H1 (cell line): ENCODE data around the gene PPM1G. TPM values are rescaled to one million over a fixed set of nuclear protein-coding genes. Genes with fewer than 3 reads are reported as not detected.

Experiments
- CTCF ChIA-PET: fragments of 300-600 bp; sonication (Branson Sonifier 250); formaldehyde crosslinking; loops from one replicate; lab custom pipeline; 2021; ENCODE audit not compliant: partially characterized antibody; lab: Charles Lee
- POLR2A ChIA-PET: fragments of 300-600 bp; sonication (Branson Sonifier 250); formaldehyde crosslinking; loops from one replicate; lab custom pipeline; 2021; ENCODE audit warnings: inconsistent platforms; ENCODE audit not compliant: partially characterized antibody; lab: Charles Lee
- DNase-seq, 2 experiments: peaks; one replicate each; pipeline versions ENCODE4 v3.0.0 to v3.0.0-alpha.2; 2010 to 2022; ENCODE audit warnings: low spot score in 2 of 2, low read depth in 1 of 2, mixed read lengths in 1 of 2
- FAIRE-seq: peaks from 2 replicates; lab custom pipeline; 2011; peaks lifted over from hg19 to GRCh38; lab: Jason Lieb, UNC
- H2AFZ ChIP-seq: 2 replicates; pipeline ENCODE4 v1.8.1; 2012; ENCODE audit warnings: low read length, inconsistent platforms
- H2AK5ac ChIP-seq: 2 replicates; pipeline ENCODE4 v1.6.1; 2013; ENCODE audit warnings: low read depth, low read length
- H2BK120ac ChIP-seq: replicated peaks from 2 replicates; pipeline ENCODE3; 2013; ENCODE audit warnings: low read depth, low read length, inconsistent platforms
- H2BK12ac ChIP-seq: 2 replicates; pipeline ENCODE4 v1.6.1; 2013; ENCODE audit warnings: low read depth, low read length
- H2BK15ac ChIP-seq: 2 replicates; pipeline ENCODE4 v1.6.1; 2013; ENCODE audit warnings: low read length
- H2BK20ac ChIP-seq: 2 replicates; pipeline ENCODE4 v1.6.1; 2013; ENCODE audit warnings: low read length
- H2BK5ac ChIP-seq: 2 replicates; pipeline ENCODE4 v1.6.1; 2013; ENCODE audit warnings: low read depth, low read length
- H3K14ac ChIP-seq: 2 replicates; pipeline ENCODE4 v1.6.1; 2013; ENCODE audit warnings: inconsistent platforms; ENCODE audit not compliant: insufficient read length
- H3K18ac ChIP-seq: 2 replicates; pipeline ENCODE4 v1.6.1; 2013; ENCODE audit warnings: low read length; ENCODE audit errors: extremely low read depth
- H3K23ac ChIP-seq: 2 replicates; pipeline ENCODE4 v1.6.1; 2013; ENCODE audit warnings: inconsistent platforms; ENCODE audit not compliant: insufficient read length
- H3K23me2 ChIP-seq: 2 replicates; pipeline ENCODE4 v1.6.1; 2013; ENCODE audit warnings: low read depth, low read length
- H3K27ac ChIP-seq: 2 replicates; pipeline ENCODE4 v1.6.1; 2011; ENCODE audit warnings: low read depth, low read length, inconsistent platforms
- H3K27me3 ChIP-seq, 4 experiments: replicated peaks in 1 of 4; 1 replicate in 1 of 4; 2 replicates in 3 of 4; pipeline versions ENCODE4 v1.6.1 to v1.8.1; 2011 to 2013; ENCODE audit warnings: low read length in 3 of 4, mild to moderate bottlenecking in 3 of 4, inconsistent platforms in 2 of 4, mixed read lengths in 2 of 4, moderate library complexity in 1 of 4; ENCODE audit not compliant: control insufficient read depth in 3 of 4, insufficient read depth in 3 of 4; ENCODE audit errors: extremely low read depth in 1 of 4
- H3K36me3 ChIP-seq, 4 experiments: 2 replicates each; pipeline versions ENCODE4 v1.6.1 to v1.8.1; 2011 to 2013; ENCODE audit warnings: mild to moderate bottlenecking in 4 of 4, low read length in 3 of 4, moderate library complexity in 2 of 4, control low read depth in 1 of 4, inconsistent platforms in 1 of 4; ENCODE audit not compliant: insufficient read depth in 4 of 4, control insufficient read depth in 2 of 4
- H3K4ac ChIP-seq: replicated peaks from 2 replicates; pipeline ENCODE3; 2013; ENCODE audit warnings: low read length, low read depth, mixed read lengths, inconsistent platforms; ENCODE audit not compliant: insufficient read length
- H3K4me1 ChIP-seq, 4 experiments: replicated peaks in 1 of 4; 1 replicate in 1 of 4; 2 replicates in 3 of 4; pipeline versions ENCODE4 v1.6.1 to v1.8.1; 2011 to 2013; ENCODE audit warnings: low read length in 3 of 4, inconsistent platforms in 2 of 4, mixed read lengths in 1 of 4; ENCODE audit not compliant: insufficient read depth in 4 of 4, control insufficient read depth in 3 of 4
- H3K4me2 ChIP-seq, 2 experiments: 2 replicates each; pipeline versions ENCODE4 v1.6.1 to v1.8.1; 2011 to 2013; ENCODE audit warnings: low read depth in 2 of 2, low read length in 2 of 2, control low read depth in 1 of 2, inconsistent platforms in 1 of 2, mild to moderate bottlenecking in 1 of 2; ENCODE audit not compliant: insufficient read depth in 1 of 2
- H3K4me3 ChIP-seq, 4 experiments: fragments of 200-600, 300-600 bp in 1 of 4; sonication (generic), shearing (Covaris generic), sonication (Bioruptor Twin) in 1 of 4; 2 replicates each; pipeline versions ENCODE4 v1.5.1 to v1.8.1; 2011 to 2016; ENCODE audit warnings: low read length in 4 of 4, low read depth in 3 of 4, control low read depth in 2 of 4, inconsistent platforms in 2 of 4, mild to moderate bottlenecking in 2 of 4, mixed read lengths in 1 of 4, moderate library complexity in 1 of 4; ENCODE audit not compliant: insufficient read depth in 2 of 4; ENCODE audit errors: extremely low read depth in 1 of 4
- H3K56ac ChIP-seq: replicated peaks from 2 replicates; pipeline ENCODE3; 2013; ENCODE audit warnings: low read depth, mild to moderate bottlenecking, mixed read lengths, low read length, inconsistent platforms; ENCODE audit not compliant: insufficient read length
- H3K79me1 ChIP-seq: 2 replicates; pipeline ENCODE4 v1.6.1; 2013; ENCODE audit warnings: low read depth, low read length, control low read depth
- H3K79me2 ChIP-seq, 2 experiments: 2 replicates each; pipeline versions ENCODE4 v1.6.1 to v1.8.1; 2012 to 2013; ENCODE audit warnings: low read length in 2 of 2, mild to moderate bottlenecking in 2 of 2, inconsistent platforms in 1 of 2; ENCODE audit not compliant: insufficient read depth in 2 of 2, control insufficient read depth in 1 of 2
- H3K9ac ChIP-seq, 4 experiments: replicated peaks in 1 of 4; 1 replicate in 1 of 4; 2 replicates in 3 of 4; pipeline versions ENCODE4 v1.6.1 to v1.8.1; 2011 to 2013; ENCODE audit warnings: low read depth in 3 of 4, low read length in 3 of 4, control low read depth in 2 of 4, mild to moderate bottlenecking in 2 of 4, moderate library complexity in 2 of 4, inconsistent platforms in 1 of 4; ENCODE audit errors: extremely low read depth in 1 of 4
- H3K9me3 ChIP-seq, 2 experiments: 2 replicates each; pipeline versions ENCODE4 v1.6.1 to v1.8.1; 2012 to 2013; ENCODE audit warnings: mild to moderate bottlenecking in 2 of 2, moderate library complexity in 2 of 2, control low read depth in 1 of 2, inconsistent platforms in 1 of 2, low read depth in 1 of 2, low read length in 1 of 2, mixed read lengths in 1 of 2; ENCODE audit not compliant: insufficient read depth in 2 of 2
- H4K20me1 ChIP-seq, 2 experiments: replicated peaks in 1 of 2; 2 replicates each; pipeline versions ENCODE3 to v1.8.1; 2011 to 2013; ENCODE audit warnings: inconsistent platforms in 2 of 2, low read length in 2 of 2, mild to moderate bottlenecking in 1 of 2; ENCODE audit not compliant: insufficient read depth in 2 of 2, control insufficient read depth in 1 of 2
- H4K5ac ChIP-seq: 2 replicates; pipeline ENCODE4 v1.6.1; 2013; ENCODE audit warnings: low read length, low read depth, mixed read lengths, inconsistent platforms; ENCODE audit not compliant: insufficient read length
- H4K8ac ChIP-seq: 2 replicates; pipeline ENCODE4 v1.8.0; 2013; ENCODE audit warnings: mild to moderate bottlenecking, moderate library complexity, low read length, inconsistent platforms; ENCODE audit not compliant: insufficient read depth; ENCODE audit errors: extremely low read depth
- H4K91ac ChIP-seq: replicated peaks from 2 replicates; pipeline ENCODE3; 2013; ENCODE audit warnings: low read length, mixed read lengths, inconsistent platforms; ENCODE audit not compliant: insufficient read length
- ASH2L ChIP-seq: fragments of 200-600, 300-600 bp; sonication (generic); IDR thresholded peaks from one replicate; pipeline ENCODE4 v1.7.1; 2017; ENCODE audit warnings: low read length
- ATF3 ChIP-seq: IDR thresholded peaks from 2 replicates; pipeline ENCODE4 v1.6.1; 2011; ENCODE audit warnings: low read depth, mild to moderate bottlenecking, low read length; ENCODE audit not compliant: insufficient read depth
- CREB1 ChIP-seq: IDR thresholded peaks from 2 replicates; pipeline ENCODE4 v1.6.1; 2012; ENCODE audit warnings: inconsistent platforms
- HDAC2 ChIP-seq, 2 experiments: fragments of 300-600 bp in 1 of 2; sonication (generic) in 1 of 2; IDR thresholded peaks; 2 replicates each; pipeline ENCODE4 v1.6.1; 2011 to 2012; ENCODE audit warnings: low read depth in 2 of 2, low read length in 2 of 2, mild to moderate bottlenecking in 2 of 2, moderate library complexity in 2 of 2, borderline replicate concordance in 1 of 2, inconsistent platforms in 1 of 2
- SP1 ChIP-seq: IDR thresholded peaks from 2 replicates; pipeline ENCODE4 v1.6.1; 2011; ENCODE audit warnings: low read depth, low read length
- SRF ChIP-seq: IDR thresholded peaks from 2 replicates; pipeline ENCODE4 v1.6.1; 2011; ENCODE audit warnings: mild to moderate bottlenecking, low read depth, low read length, moderate library complexity
- WGBS, 2 experiments: shearing (Covaris generic) in 1 of 2; methylation state at CpG; one replicate each; pipeline versions ENCODE4 v1.1.6 to v1.1.7; 2013 to 2015; ENCODE audit warnings: low lambda C conversion rate in 2 of 2, mixed read lengths in 2 of 2, inconsistent platforms in 1 of 2, low coverage in 1 of 2, missing lambda C conversion rate in 1 of 2; ENCODE audit not compliant: insufficient replicate concordance in 2 of 2, insufficient coverage in 1 of 2, insufficient read length in 1 of 2; ENCODE audit errors: extremely low coverage in 1 of 2, missing lambda C conversion rate in 1 of 2; 5-methylcytosine and 5-hydroxymethylcytosine counted together
- polyA plus RNA-seq, 7 experiments: library from polyadenylated mRNA; depleted of rRNA in 3 of 7; stranded (reverse) in 5 of 7; unstranded in 2 of 7; fragments of >200 nt in 5 of 7; fragments of 200-250 nt in 2 of 7; gene quantifications; 1 replicate in 5 of 7; 2 replicates in 1 of 7; 4 replicates in 1 of 7; pipeline versions ENCODE4 v1.2.1 to v1.2.3, GENCODE V29; 2011 to 2013; ENCODE audit warnings: missing spikeins in 2 of 7, mixed read lengths in 2 of 7
- total RNA-seq: library from RNA; stranded (reverse); fragmentation: NEBNext Ultra II Directional; extraction: Animal tissue kit (Norgen Biotek cat#: 25700); gene quantifications from 2 replicates; pipeline ENCODE4 v1.2.1, GENCODE V29; 2021

Gene PPM1G
- total and polyA plus RNA-seq, 2 of the 8 experiments (the other 6 are each of a cell fraction or from before 2014, with no cell fraction given): 73.3 to 203 TPM

DNA sequence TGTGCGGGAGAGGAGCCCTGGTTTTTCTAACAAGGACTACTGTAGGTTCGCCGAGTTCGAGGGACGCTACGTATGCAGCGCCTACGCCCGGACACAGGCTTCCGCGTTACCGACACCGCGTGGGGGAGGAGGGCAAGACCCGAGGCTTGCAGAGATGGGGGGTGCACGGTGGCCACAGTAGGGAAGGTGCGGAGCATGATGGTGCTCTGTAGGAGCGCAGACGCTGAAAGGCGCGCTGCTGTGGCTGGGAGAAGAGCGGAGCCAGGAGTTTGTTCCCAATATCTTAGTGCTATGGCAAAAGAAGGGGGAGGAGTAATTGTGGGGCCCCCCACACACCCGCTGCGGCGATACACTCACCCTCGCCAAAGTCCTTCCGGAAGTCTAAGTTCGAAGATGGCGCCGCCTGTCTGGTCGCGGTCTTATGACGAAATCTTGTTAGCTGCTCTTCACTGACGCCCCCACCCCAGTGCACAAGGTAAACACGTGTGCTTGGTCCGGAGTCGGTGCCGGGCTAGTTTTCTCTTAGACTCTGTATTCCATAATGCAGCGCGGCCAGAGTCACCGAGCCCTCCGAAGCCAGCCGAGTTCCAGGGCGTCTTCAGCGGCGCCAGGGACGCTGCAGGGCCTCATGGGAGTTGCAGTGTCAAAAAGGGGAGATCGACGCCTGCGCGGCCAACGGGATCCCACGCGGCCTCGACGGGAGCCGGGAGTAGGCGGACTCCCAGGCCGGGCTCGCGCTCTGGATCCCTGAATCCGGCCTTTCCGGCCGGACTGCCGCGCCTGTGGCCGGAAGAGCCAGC is 52.8 kb downstream of the PPM1G start, which contains the start of gene GTF3C2:
GTF3C2 (minus strand) TSS at position 383 of the 800 bp plus-strand sequence. CDS start 13,210 bp downstream, outside the sequence.
- Histone ChIP-seq H2BK12ac (peak within 1 kb of the TSS; percentile 73), H4K91ac (peak within 1 kb of the TSS; percentile 96), H2BK15ac (no peak within 1 kb of the TSS), H2BK120ac (no peak within 1 kb of the TSS), H3K23me2 (no peaks in the 10 kb centered on the region), H3K56ac (peak within 1 kb of the TSS; percentile 91), H3K27me3 (no peaks in the 10 kb centered on the region), H3K4me2 (peak within 1 kb of the TSS; percentile 63 to 69), H3K79me2 (peaks cover 11 to 57% of the 10 kb centered on the region in 2 experiments; a peak in 3 of 4 replicates), H4K8ac (peak within 1 kb of the TSS; percentile 96), H3K36me3 (no peaks in the 10 kb centered on the region), H3K14ac (no peak within 1 kb of the TSS), H3K4me3 (peak within 1 kb of the TSS; percentile 68 to 97 (median 90)), H3K23ac (no peak within 1 kb of the TSS), H3K4me1 (peaks cover 0 to 12% (median 4%) of the 10 kb centered on the region in 4 experiments; a peak in 4 of 7 replicates), H4K20me1 (peaks cover 0 to 3% of the 10 kb centered on the region in 2 experiments), H3K18ac (peak within 1 kb of the TSS; percentile 89), H3K9me3 (no peaks in the 10 kb centered on the region), H4K5ac (peak within 1 kb of the TSS; percentile 85), H2BK5ac (peak within 1 kb of the TSS; percentile 94), H3K9ac (peak within 1 kb of the TSS; percentile 61 to 98 (median 96)), H3K79me1 (no peaks in the 10 kb centered on the region; the same call in 1 of the 2 replicates), H2BK20ac (no peak within 1 kb of the TSS), H3K4ac (peak within 1 kb of the TSS; percentile 81), H2AK5ac (no peak within 1 kb of the TSS; the same call in 1 of the 2 replicates), H2AFZ (peak within 1 kb of the TSS; percentile 66; the same call in 1 of the 2 replicates), H3K27ac (peak within 1 kb of the TSS; percentile 95)
- DNase-seq: peak; percentile 92 to 93
- no peak for FAIRE-seq
- WGBS, 2 experiments: 2% methylated on average over 54 of the region's 67 CpGs; no CpG with 5 or more reads in 1 of the 2 experiments
- CTCF ChIA-PET: interaction anchor here (0.6 to 1.2 kb wide), 6 partner anchors 10 to 53 kb away, joined by 3 to 5 read pairs (median 3); no protein-coding TSS in a partner anchor
- POLR2A ChIA-PET: interaction anchor here (0.7 to 9.5 kb wide), 43 partner anchors 7 to 327 kb away, joined by 3 to 135 read pairs (median 4); partner anchors contain the start of genes CAD, EIF2B4, FNDC4 and MPV17
- TF ChIP-seq SP1 (peak; percentile 8; the same call in 1 of the 2 replicates), ASH2L (peak; percentile 70), ATF3 (peak; percentile 70; the same call in 1 of the 2 replicates), SRF (peak; percentile 55), HDAC2 (IDR thresholded peaks at IDR 0.05; ENCODE audit: borderline replicate concordance in 1 of 2, low read depth in 2 of 2, low read length in 2 of 2) (peak in 1 of 2 experiments; percentile 43; a peak in 2 of 4 replicates), CREB1 (peak; percentile 98)
